Thyroid gland (tissue), 4 donors: Measurements from ENCODE around the gene TERT.

Source experiments
- CTCF ChIP-seq, 6 experiments: fragments of 200-600 bp in 3 of 6; fragments of 450-650 bp in 3 of 6; sonication (generic) in 3 of 6; IDR thresholded peaks; one replicate each; pipeline ENCODE4 v1.5.1; 2016 to 2019; ENCODE audit warnings: antibody characterized with exemption in 6 of 6, mild to moderate bottlenecking in 2 of 6, inconsistent platforms in 1 of 6, moderate library complexity in 1 of 6
- POLR2A ChIP-seq, 2 donors: fragments of 450-650 bp; IDR thresholded peaks; one replicate each; pipeline ENCODE4 v1.6.1; 2017; ENCODE audit warnings: antibody characterized with exemption in 2 of 2, mild to moderate bottlenecking in 2 of 2, moderate library complexity in 1 of 2

DNA sequence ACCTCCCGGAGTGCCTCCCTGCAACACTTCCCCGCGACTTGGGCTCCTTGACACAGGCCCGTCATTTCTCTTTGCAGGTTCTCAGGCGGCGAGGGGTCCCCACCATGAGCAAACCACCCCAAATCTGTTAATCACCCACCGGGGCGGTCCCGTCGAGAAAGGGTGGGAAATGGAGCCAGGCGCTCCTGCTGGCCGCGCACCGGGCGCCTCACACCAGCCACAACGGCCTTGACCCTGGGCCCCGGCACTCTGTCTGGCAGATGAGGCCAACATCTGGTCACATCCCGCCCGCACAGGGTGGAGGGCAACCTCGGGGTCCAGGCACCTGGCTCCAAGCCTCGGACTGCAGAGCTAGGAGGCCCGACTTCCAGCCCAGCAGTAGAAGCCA, 776 bp upstream of the TERT start:
- TF ChIP-seq CTCF (IDR thresholded peaks at IDR 0.05), result no peak
- no peak for TF ChIP-seq POLR2A (IDR thresholded peaks at IDR 0.05)
